MM.1S (cell line): Measurements from ENCODE around the gene SYCP3.

ENCODE experiments used
- DNase-seq: peaks from one replicate; pipeline ENCODE4 v3.0.0-alpha.2; 2015
- H2AFZ ChIP-seq: fragments of 300-600 bp; sonication (generic); 2 replicates; pipeline ENCODE4 v1.6.0; 2016; ENCODE audit warnings: antibody characterized with exemption, low read length
- H3F3A ChIP-seq: fragments of 300-600 bp; sonication (generic); 2 replicates; pipeline ENCODE4 v1.6.1; 2016; ENCODE audit warnings: mild to moderate bottlenecking, antibody characterized with exemption, low read length, moderate library complexity, mixed read lengths; ENCODE audit not compliant: insufficient read depth
- H3K27ac ChIP-seq: fragments of 300-600 bp; sonication (generic); 2 replicates; pipeline ENCODE4 v1.5.1; 2016; ENCODE audit warnings: mild to moderate bottlenecking, low read length
- H3K27me3 ChIP-seq: fragments of 300-600 bp; sonication (generic); replicated peaks from 2 replicates; pipeline ENCODE4 v1.6.0; 2016; ENCODE audit warnings: low read length; ENCODE audit not compliant: insufficient read depth
- H3K36me3 ChIP-seq: fragments of 300-600 bp; sonication (generic); replicated peaks from 2 replicates; pipeline ENCODE4 v1.6.1; 2016; ENCODE audit warnings: mild to moderate bottlenecking, low read length, mixed read lengths; ENCODE audit not compliant: insufficient read depth
- H3K4me1 ChIP-seq: fragments of 300-600 bp; sonication (generic); 2 replicates; pipeline ENCODE4 v1.6.1; 2016; ENCODE audit warnings: low read length, mixed read lengths
- H3K4me2 ChIP-seq: fragments of 300-600 bp; sonication (generic); 2 replicates; pipeline ENCODE4 v1.6.0; 2016; ENCODE audit warnings: low read depth, low read length
- H3K4me3 ChIP-seq: fragments of 300-600 bp; sonication (generic); 2 replicates; pipeline ENCODE4 v1.5.1; 2016; ENCODE audit warnings: low read length, mixed read lengths
- H3K79me2 ChIP-seq: fragments of 300-600 bp; sonication (generic); 2 replicates; pipeline ENCODE4 v1.6.1; 2016; ENCODE audit warnings: mixed run types, low read length, mixed read lengths
- H3K9ac ChIP-seq: fragments of 300-600 bp; sonication (generic); 2 replicates; pipeline ENCODE4 v1.6.1; 2016; ENCODE audit warnings: low read length, mixed read lengths
- H3K9me2 ChIP-seq: fragments of 300-600 bp; sonication (generic); replicated peaks from 2 replicates; pipeline ENCODE4 v1.6.1; 2016; ENCODE audit warnings: mild to moderate bottlenecking, low read length, mixed read lengths; ENCODE audit not compliant: insufficient read depth
- H3K9me3 ChIP-seq: fragments of 300-600 bp; sonication (generic); replicated peaks from 2 replicates; pipeline ENCODE4 v1.6.1; 2016; ENCODE audit warnings: mild to moderate bottlenecking, low read length, mixed read lengths; ENCODE audit not compliant: insufficient read depth
- H4K20me1 ChIP-seq: fragments of 300-600 bp; sonication (generic); 2 replicates; pipeline ENCODE4 v1.6.1; 2016; ENCODE audit warnings: mild to moderate bottlenecking, low read length, moderate library complexity, mixed read lengths; ENCODE audit not compliant: insufficient read depth
- EZH2 ChIP-seq: fragments of 300-600 bp; sonication (generic); optimal IDR thresholded peaks from 2 replicates; pipeline ENCODE3; 2017; ENCODE audit warnings: low read depth, mild to moderate bottlenecking, antibody characterized with exemption, low read length, mixed read lengths
- EZH2phosphoT487 ChIP-seq: fragments of 300-600 bp; sonication (generic); IDR thresholded peaks from 2 replicates; pipeline ENCODE4 v1.6.1; 2018; ENCODE audit warnings: antibody characterized with exemption, low read length
- TF ChIP-seq, protein P1 (sequence below): fragments of 300-600 bp; sonication (generic); IDR thresholded peaks from 2 replicates; pipeline ENCODE4 v1.5.1; 2016; ENCODE audit warnings: antibody characterized with exemption, low read length, mixed read lengths

SYCP3 gene

DNA sequence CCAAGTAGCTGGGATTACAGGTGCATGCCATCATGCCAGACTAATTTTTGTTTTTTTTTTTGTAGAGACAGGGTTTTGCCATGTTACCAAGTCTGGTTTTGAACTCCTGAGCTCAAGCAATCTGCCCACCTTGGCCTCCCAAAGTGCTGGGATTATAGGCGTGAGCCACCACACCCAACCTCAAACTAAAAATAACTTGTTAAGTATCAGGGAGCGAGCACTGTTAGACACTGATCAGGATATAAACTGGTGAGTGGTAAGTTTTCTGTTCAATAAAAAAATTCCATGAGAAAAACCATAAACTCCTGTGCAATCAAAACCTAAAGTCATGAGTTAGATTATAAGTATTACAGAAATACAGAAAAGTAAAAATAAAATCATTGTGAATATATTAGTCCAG lies 44.6 kb upstream of the SYCP3 start:
- no peak overlapping the region for H3K27ac ChIP-seq
- no peak overlapping the region for H2AFZ ChIP-seq
- H3F3A ChIP-seq: no peaks in the 10 kb centered on the region
- H3K4me1 ChIP-seq: peaks cover 6% of the 10 kb centered on the region; the same call in 1 of the 2 replicates
- H3K79me2 ChIP-seq: peaks cover 3% of the 10 kb centered on the region; the same call in 1 of the 2 replicates
- H3K4me3 ChIP-seq: no peak overlapping the region
- H3K27me3 ChIP-seq: no peaks in the 10 kb centered on the region
- H3K9me3 ChIP-seq: no peaks in the 10 kb centered on the region
- H4K20me1 ChIP-seq: no peaks in the 10 kb centered on the region
- no peak overlapping the region for H3K9ac ChIP-seq
- peaks cover 1% of the 10 kb centered on the region for H3K36me3 ChIP-seq
- DNase-seq: no peak
- no peak overlapping the region for H3K4me2 ChIP-seq
- TF ChIP-seq EZH2 (no peak), EZH2phosphoT487 (no peak)
- TF ChIP-seq, protein P1, sequence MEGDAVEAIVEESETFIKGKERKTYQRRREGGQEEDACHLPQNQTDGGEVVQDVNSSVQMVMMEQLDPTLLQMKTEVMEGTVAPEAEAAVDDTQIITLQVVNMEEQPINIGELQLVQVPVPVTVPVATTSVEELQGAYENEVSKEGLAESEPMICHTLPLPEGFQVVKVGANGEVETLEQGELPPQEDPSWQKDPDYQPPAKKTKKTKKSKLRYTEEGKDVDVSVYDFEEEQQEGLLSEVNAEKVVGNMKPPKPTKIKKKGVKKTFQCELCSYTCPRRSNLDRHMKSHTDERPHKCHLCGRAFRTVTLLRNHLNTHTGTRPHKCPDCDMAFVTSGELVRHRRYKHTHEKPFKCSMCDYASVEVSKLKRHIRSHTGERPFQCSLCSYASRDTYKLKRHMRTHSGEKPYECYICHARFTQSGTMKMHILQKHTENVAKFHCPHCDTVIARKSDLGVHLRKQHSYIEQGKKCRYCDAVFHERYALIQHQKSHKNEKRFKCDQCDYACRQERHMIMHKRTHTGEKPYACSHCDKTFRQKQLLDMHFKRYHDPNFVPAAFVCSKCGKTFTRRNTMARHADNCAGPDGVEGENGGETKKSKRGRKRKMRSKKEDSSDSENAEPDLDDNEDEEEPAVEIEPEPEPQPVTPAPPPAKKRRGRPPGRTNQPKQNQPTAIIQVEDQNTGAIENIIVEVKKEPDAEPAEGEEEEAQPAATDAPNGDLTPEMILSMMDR: no peak
- no peaks in the 10 kb centered on the region for H3K9me2 ChIP-seq

DNA sequence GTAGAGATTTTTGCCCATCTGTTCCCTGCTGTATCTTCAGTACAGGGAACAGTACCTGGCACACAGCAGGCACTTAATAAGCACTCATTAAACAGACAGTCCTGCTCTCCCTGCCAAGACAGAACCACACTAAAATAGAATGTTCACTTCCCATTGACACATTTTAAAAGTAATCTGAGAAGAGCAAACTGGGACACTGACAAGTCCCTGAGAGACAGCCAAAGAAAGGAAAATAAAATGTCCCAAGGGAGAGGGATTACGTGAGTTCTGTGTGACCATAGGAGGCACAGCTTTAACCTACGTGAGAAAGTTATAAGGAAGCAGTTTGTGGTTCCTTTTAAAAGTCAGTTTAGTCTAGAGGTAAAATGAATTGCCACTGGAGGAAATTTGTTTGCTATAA lies 43.9 kb upstream of the SYCP3 start:
- H3K4me1 ChIP-seq: peaks cover 13% of the 10 kb centered on the region
- no peak for DNase-seq
- H3K4me3 ChIP-seq: no peak overlapping the region
- no peak overlapping the region for H2AFZ ChIP-seq
- no peaks in the 10 kb centered on the region for H3K27me3 ChIP-seq
- no peaks in the 10 kb centered on the region for H4K20me1 ChIP-seq
- no peak overlapping the region for H3K27ac ChIP-seq
- no peaks in the 10 kb centered on the region for H3K9me3 ChIP-seq
- H3K9ac ChIP-seq: no peak overlapping the region
- TF ChIP-seq, protein P1: no peak
- TF ChIP-seq EZH2phosphoT487 (no peak), EZH2 (no peak)
- H3K36me3 ChIP-seq: no peaks in the 10 kb centered on the region; the same call in 1 of the 2 replicates
- H3K79me2 ChIP-seq: 0 out of 2 replicates have a peak, but pooled peaks cover 3% of the 10 kb centered on the region
- 0 out of 2 replicates have a peak, but pooled peaks cover under 1% of the 10 kb centered on the region for H3F3A ChIP-seq
- H3K9me2 ChIP-seq: no peaks in the 10 kb centered on the region
- H3K4me2 ChIP-seq: no peak overlapping the region

DNA sequence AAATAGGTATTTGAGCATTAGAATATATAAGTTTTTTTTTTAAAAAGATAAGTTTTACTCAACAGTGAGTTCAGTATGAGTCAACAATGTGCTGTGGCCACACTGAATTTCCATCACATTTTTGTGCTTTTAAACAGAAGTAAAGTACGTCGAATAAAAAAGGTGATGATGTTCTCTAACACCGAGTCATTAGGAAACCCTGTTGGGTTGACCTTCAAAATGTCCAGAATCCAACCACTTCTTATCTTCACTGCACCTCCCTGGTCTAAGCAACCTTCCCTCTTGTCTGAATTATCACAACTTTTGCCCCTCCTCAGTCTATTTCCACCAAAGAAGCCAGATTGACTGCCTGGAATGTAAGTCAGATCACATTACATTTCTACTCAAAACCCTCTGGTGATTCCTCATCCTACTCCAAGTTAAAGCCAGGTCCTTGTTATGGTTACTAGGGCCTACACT lies 43.0 kb upstream of the SYCP3 start:
- H4K20me1 ChIP-seq: no peaks in the 10 kb centered on the region
- no peak overlapping the region for H3K4me3 ChIP-seq
- 0 out of 2 replicates have a peak, but pooled peaks cover 3% of the 10 kb centered on the region for H3K79me2 ChIP-seq
- peaks cover 9% of the 10 kb centered on the region; the same call in 1 of the 2 replicates for H3F3A ChIP-seq
- no peaks in the 10 kb centered on the region for H3K9me3 ChIP-seq
- no peak overlapping the region for H3K9ac ChIP-seq
- no peaks in the 10 kb centered on the region; the same call in 1 of the 2 replicates for H3K36me3 ChIP-seq
- no peak for TF ChIP-seq EZH2
- TF ChIP-seq, protein P1: no peak
- TF ChIP-seq EZH2phosphoT487: no peak
- no peak overlapping the region for H2AFZ ChIP-seq
- no peak overlapping the region for H3K27ac ChIP-seq
- H3K4me2 ChIP-seq: no peak overlapping the region
- no peaks in the 10 kb centered on the region for H3K9me2 ChIP-seq
- peaks cover 21% of the 10 kb centered on the region for H3K4me1 ChIP-seq
- DNase-seq: no peak
- H3K27me3 ChIP-seq: no peaks in the 10 kb centered on the region
